CD4-positive, CD25-positive, alpha-beta regulatory T cell (primary cell): ENCODE data around the gene DBR1. TPM values are rescaled to one million over a fixed set of nuclear protein-coding genes. Genes with fewer than 3 reads are reported as not detected.

ENCODE experiments used
- ATAC-seq, 2 donors: fragments of 150-1000 bp; cut with Tn5 transposase; one replicate each; pipeline ENCODE4 v1.10.0; 2021; ENCODE audit warnings: low read depth in 2 of 2, moderate number of reproducible peaks in 2 of 2, moderate library complexity in 1 of 2
- DNase-seq, 3 donors: peaks; one replicate each; pipeline versions ENCODE4 v3.0.0 to v3.0.0-alpha.2; 2012 to 2022; ENCODE audit warnings: mixed read lengths in 1 of 3
- H3K27ac ChIP-seq: one replicate; pipeline ENCODE4 v1.7.0; 2013; ENCODE audit warnings: mild to moderate bottlenecking, low read length; ENCODE audit not compliant: insufficient read depth, poor library complexity, severe bottlenecking
- H3K27me3 ChIP-seq: one replicate; pipeline ENCODE4 v1.7.0; 2013; ENCODE audit warnings: low read length; ENCODE audit not compliant: control insufficient read depth, insufficient read depth
- H3K36me3 ChIP-seq: one replicate; pipeline ENCODE4 v1.7.0; 2013; ENCODE audit warnings: mild to moderate bottlenecking, low read length, moderate library complexity; ENCODE audit not compliant: control insufficient read depth, insufficient read depth
- H3K4me1 ChIP-seq: 2 replicates; pipeline ENCODE4 v1.7.0; 2013; ENCODE audit warnings: mild to moderate bottlenecking, low read length; ENCODE audit not compliant: insufficient read depth, control insufficient read depth, poor library complexity, severe bottlenecking
- H3K4me3 ChIP-seq: one replicate; pipeline ENCODE4 v1.7.0; 2013; ENCODE audit warnings: low read depth, mild to moderate bottlenecking, low read length, moderate library complexity
- H3K9me3 ChIP-seq, 2 experiments: 1 replicate in 1 of 2; 2 replicates in 1 of 2; pipeline ENCODE4 v1.7.0; 2013; ENCODE audit warnings: low read length in 2 of 2, mild to moderate bottlenecking in 1 of 2, moderate library complexity in 1 of 2; ENCODE audit not compliant: control insufficient read depth in 2 of 2
- H3K27ac Mint-ChIP-seq, 3 donors: one replicate each; pipeline ENCODE4 v1.8.0; 2020 to 2022; ENCODE audit warnings: mild to moderate bottlenecking in 3 of 3, mixed read lengths in 3 of 3, moderate library complexity in 2 of 3
- H3K27me3 Mint-ChIP-seq: one replicate; pipeline ENCODE4 v1.8.0; 2022; ENCODE audit warnings: mild to moderate bottlenecking, mixed read lengths
- H3K36me3 Mint-ChIP-seq: one replicate; pipeline ENCODE4 v1.8.0; 2020; ENCODE audit warnings: mixed read lengths
- H3K4me1 Mint-ChIP-seq, 4 donors: one replicate each; pipeline ENCODE4 v1.8.0; 2020 to 2022; ENCODE audit warnings: mixed read lengths in 4 of 4, mild to moderate bottlenecking in 1 of 4
- H3K4me3 Mint-ChIP-seq, 4 donors: one replicate each; pipeline ENCODE4 v1.8.0; 2020 to 2022; ENCODE audit warnings: mild to moderate bottlenecking in 4 of 4, mixed read lengths in 4 of 4, moderate library complexity in 3 of 4
- H3K9me3 Mint-ChIP-seq, 7 donors: one replicate each; pipeline ENCODE4 v1.8.0; 2020 to 2022; ENCODE audit warnings: mixed read lengths in 7 of 7, mild to moderate bottlenecking in 3 of 7, moderate library complexity in 2 of 7
- polyA plus RNA-seq, 4 donors: library from polyadenylated mRNA; unstranded; fragments of 300-500 nt; fragmentation: Illumina TruSeq; gene quantifications; one replicate each; pipeline ENCODE4 v1.2.3, GENCODE V29; 2021
- total RNA-seq: library from RNA; stranded (reverse); gene quantifications from one replicate; pipeline ENCODE4 v1.2.3, GENCODE V29; 2022

Gene DBR1
- total and polyA plus RNA-seq, 5 donors from 2014 or later = 14.6 to 27.2 (median 19.6) TPM

GRCh38 chr3:138210528-138210927 is 35.8 kb upstream of the DBR1 start:
- H3K4me1 Mint-ChIP-seq = peaks cover 26 to 51% (median 38%) of the 10 kb centered on the region in 4 donors
- Histone ChIP-seq H3K4me1 (no peaks in the 10 kb centered on the region), H3K27ac (no peak overlapping the region), H3K4me3 (no peak overlapping the region), H3K36me3 (peaks cover 5% of the 10 kb centered on the region), H3K9me3 (no peaks in the 10 kb centered on the region), H3K27me3 (no peaks in the 10 kb centered on the region)
- H3K36me3 Mint-ChIP-seq = peaks cover 33% of the 10 kb centered on the region
- H3K27me3 Mint-ChIP-seq = no peaks in the 10 kb centered on the region
- no peak overlapping the region for H3K4me3 Mint-ChIP-seq
- no peak for DNase-seq
- H3K9me3 Mint-ChIP-seq = no peaks in the 10 kb centered on the region
- no peak for ATAC-seq
- no peak overlapping the region for H3K27ac Mint-ChIP-seq

DNA sequence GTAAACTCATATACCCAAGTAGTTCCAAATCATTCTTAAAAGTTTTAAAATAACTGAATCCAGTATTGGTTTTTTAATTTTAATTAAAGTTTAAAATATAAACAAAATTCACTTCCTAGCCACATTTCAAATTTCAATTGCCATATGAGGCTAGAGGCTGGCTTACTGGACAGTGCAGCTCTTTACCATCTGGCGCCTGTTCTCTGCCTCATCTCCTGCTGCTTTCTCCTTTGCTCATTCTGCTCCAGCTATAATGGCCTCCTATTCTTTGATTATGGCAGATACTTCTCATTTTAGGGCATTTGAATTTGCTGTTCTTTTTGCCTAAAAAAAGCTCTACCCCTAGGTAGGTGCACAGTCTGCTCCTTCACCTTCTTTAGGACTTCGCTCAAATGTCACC is 31.5 kb upstream of the DBR1 start:
- DNase-seq = no peak
- Mint-ChIP-seq H3K27me3 (no peaks in the 10 kb centered on the region), H3K9me3 (no peaks in the 10 kb centered on the region), H3K4me1 (peaks cover 22 to 67% (median 52%) of the 10 kb centered on the region in 4 donors), H3K4me3 (no peak overlapping the region), H3K36me3 (peaks cover 31% of the 10 kb centered on the region), H3K27ac (no peak overlapping the region)
- H3K4me3 ChIP-seq = no peak overlapping the region
- H3K4me1 ChIP-seq = no peaks in the 10 kb centered on the region
- no peak for ATAC-seq
- H3K27me3 ChIP-seq = no peaks in the 10 kb centered on the region
- H3K36me3 ChIP-seq = peaks cover 6% of the 10 kb centered on the region
- no peaks in the 10 kb centered on the region for H3K9me3 ChIP-seq
- H3K27ac ChIP-seq = no peak overlapping the region

DNA sequence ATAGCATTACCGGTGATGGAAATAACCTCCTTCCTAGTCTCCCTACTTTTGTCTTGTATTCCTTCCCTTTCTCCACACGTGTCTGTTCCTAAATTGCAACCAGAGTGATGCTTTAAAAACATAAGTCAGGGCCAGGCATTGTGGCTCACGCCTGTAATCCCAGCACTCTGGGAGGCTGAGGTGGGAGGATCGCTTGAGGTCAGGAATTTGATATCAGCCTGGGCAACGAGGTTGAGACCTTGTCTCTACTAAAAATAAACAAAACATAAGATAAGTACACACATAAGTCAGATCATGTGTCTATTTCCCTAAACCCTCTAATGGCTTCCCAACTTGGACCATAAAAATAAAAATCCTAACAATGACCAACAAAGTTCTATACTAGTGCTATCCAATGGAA is 30.8 kb upstream of the DBR1 start:
- Histone ChIP-seq H3K27ac (no peak overlapping the region), H3K4me3 (no peak overlapping the region), H3K9me3 (no peaks in the 10 kb centered on the region), H3K36me3 (peaks cover 6% of the 10 kb centered on the region), H3K4me1 (no peaks in the 10 kb centered on the region), H3K27me3 (no peaks in the 10 kb centered on the region)
- H3K9me3 Mint-ChIP-seq = no peaks in the 10 kb centered on the region
- no peak overlapping the region for H3K27ac Mint-ChIP-seq
- H3K36me3 Mint-ChIP-seq = peaks cover 31% of the 10 kb centered on the region
- DNase-seq (no peak), ATAC-seq (no peak)
- peaks cover 19 to 67% (median 50%) of the 10 kb centered on the region in 4 donors for H3K4me1 Mint-ChIP-seq
- H3K27me3 Mint-ChIP-seq = no peaks in the 10 kb centered on the region
- peak overlapping the region in 1 of 4 donors; percentile 10 for H3K4me3 Mint-ChIP-seq

GRCh38 chr3:138203938-138204337 is 29.2 kb upstream of the DBR1 start:
- Histone ChIP-seq H3K4me1 (no peaks in the 10 kb centered on the region), H3K4me3 (no peak overlapping the region), H3K27ac (no peak overlapping the region), H3K36me3 (peaks cover 6% of the 10 kb centered on the region), H3K9me3 (no peaks in the 10 kb centered on the region), H3K27me3 (no peaks in the 10 kb centered on the region)
- peaks cover 20 to 73% (median 49%) of the 10 kb centered on the region in 4 donors for H3K4me1 Mint-ChIP-seq
- H3K27me3 Mint-ChIP-seq = no peaks in the 10 kb centered on the region
- DNase-seq (no peak), ATAC-seq (no peak)
- H3K9me3 Mint-ChIP-seq = no peaks in the 10 kb centered on the region
- H3K27ac Mint-ChIP-seq = peak overlapping the region in 1 of 3 donors; percentile 0
- peaks cover 30% of the 10 kb centered on the region for H3K36me3 Mint-ChIP-seq
- H3K4me3 Mint-ChIP-seq = no peak overlapping the region

- Mint-ChIP-seq H3K27ac (peak overlapping the region in 1 of 3 donors; percentile 4), H3K36me3 (peaks cover 31% of the 10 kb centered on the region), H3K27me3 (no peaks in the 10 kb centered on the region), H3K4me3 (no peak overlapping the region), H3K4me1 (peaks cover 22 to 71% (median 50%) of the 10 kb centered on the region in 4 donors), H3K9me3 (no peaks in the 10 kb centered on the region)
- H3K36me3 ChIP-seq = peaks cover 6% of the 10 kb centered on the region
- no peak for ATAC-seq
- H3K4me1 ChIP-seq = no peaks in the 10 kb centered on the region
- DNase-seq = no peak
- H3K27me3 ChIP-seq = no peaks in the 10 kb centered on the region
- no peaks in the 10 kb centered on the region for H3K9me3 ChIP-seq
- no peak overlapping the region for H3K4me3 ChIP-seq
- H3K27ac ChIP-seq = no peak overlapping the region
Measured at GRCh38 chr3:138202945-138203701, 28.4 kb upstream of the DBR1 start.

- no peaks in the 10 kb centered on the region for H3K4me1 ChIP-seq
- peaks cover 28 to 72% (median 45%) of the 10 kb centered on the region in 4 donors for H3K4me1 Mint-ChIP-seq
- H3K9me3 ChIP-seq = no peaks in the 10 kb centered on the region
Measured at GRCh38 chr3:138200424-138200823, 25.7 kb upstream of the DBR1 start.

GRCh38 chr3:138199851-138200250 is 25.1 kb upstream of the DBR1 start:
- Histone ChIP-seq H3K27ac (no peak overlapping the region), H3K4me1 (no peaks in the 10 kb centered on the region), H3K27me3 (no peaks in the 10 kb centered on the region), H3K36me3 (peaks cover 4% of the 10 kb centered on the region), H3K9me3 (no peaks in the 10 kb centered on the region), H3K4me3 (no peak overlapping the region)
- Mint-ChIP-seq H3K9me3 (no peaks in the 10 kb centered on the region), H3K27me3 (no peaks in the 10 kb centered on the region), H3K4me1 (peaks cover 27 to 70% (median 44%) of the 10 kb centered on the region in 4 donors), H3K27ac (peak overlapping the region in 1 of 3 donors; percentile 2), H3K36me3 (peaks cover 26% of the 10 kb centered on the region), H3K4me3 (peak overlapping the region in 1 of 4 donors; percentile 77)
- ATAC-seq = no peak
- no peak for DNase-seq

More at GRCh38 chr3:138200424-138200823, 25.7 kb upstream of the DBR1 start:
- H3K36me3 Mint-ChIP-seq = peaks cover 27% of the 10 kb centered on the region
- no peak overlapping the region for H3K4me3 Mint-ChIP-seq
- Histone ChIP-seq H3K36me3 (peaks cover 7% of the 10 kb centered on the region), H3K27ac (no peak overlapping the region), H3K4me3 (no peak overlapping the region), H3K27me3 (no peaks in the 10 kb centered on the region)
- ATAC-seq (no peak), DNase-seq (no peak)
- no peak overlapping the region for H3K27ac Mint-ChIP-seq
- no peaks in the 10 kb centered on the region for H3K9me3 Mint-ChIP-seq
- no peaks in the 10 kb centered on the region for H3K27me3 Mint-ChIP-seq

GRCh38 chr3:138197524-138197923 is 22.8 kb upstream of the DBR1 start:
- peaks cover 12 to 56% (median 34%) of the 10 kb centered on the region in 4 donors for H3K4me1 Mint-ChIP-seq
- Histone ChIP-seq H3K36me3 (peaks cover 4% of the 10 kb centered on the region), H3K27me3 (no peaks in the 10 kb centered on the region), H3K4me3 (no peak overlapping the region), H3K27ac (no peak overlapping the region), H3K9me3 (no peaks in the 10 kb centered on the region), H3K4me1 (no peaks in the 10 kb centered on the region)
- H3K36me3 Mint-ChIP-seq = peaks cover 16% of the 10 kb centered on the region
- H3K4me3 Mint-ChIP-seq = no peak overlapping the region
- ATAC-seq (no peak), DNase-seq (no peak)
- H3K27ac Mint-ChIP-seq = no peak overlapping the region
- no peaks in the 10 kb centered on the region for H3K9me3 Mint-ChIP-seq
- no peaks in the 10 kb centered on the region for H3K27me3 Mint-ChIP-seq
